ENCODE measurements around the gene RNF208. TPM values are rescaled to one million over a fixed set of nuclear protein-coding genes. Genes with fewer than 3 reads are reported as not detected.

Gene RNF208
- total and polyA plus RNA-seq, 9 of the 15 experiments (the other 6 are each of a cell fraction or from before 2014, with no cell fraction given), result 0.15 to 6.9 (median 0.50) TPM; not detected in 2

DNA sequence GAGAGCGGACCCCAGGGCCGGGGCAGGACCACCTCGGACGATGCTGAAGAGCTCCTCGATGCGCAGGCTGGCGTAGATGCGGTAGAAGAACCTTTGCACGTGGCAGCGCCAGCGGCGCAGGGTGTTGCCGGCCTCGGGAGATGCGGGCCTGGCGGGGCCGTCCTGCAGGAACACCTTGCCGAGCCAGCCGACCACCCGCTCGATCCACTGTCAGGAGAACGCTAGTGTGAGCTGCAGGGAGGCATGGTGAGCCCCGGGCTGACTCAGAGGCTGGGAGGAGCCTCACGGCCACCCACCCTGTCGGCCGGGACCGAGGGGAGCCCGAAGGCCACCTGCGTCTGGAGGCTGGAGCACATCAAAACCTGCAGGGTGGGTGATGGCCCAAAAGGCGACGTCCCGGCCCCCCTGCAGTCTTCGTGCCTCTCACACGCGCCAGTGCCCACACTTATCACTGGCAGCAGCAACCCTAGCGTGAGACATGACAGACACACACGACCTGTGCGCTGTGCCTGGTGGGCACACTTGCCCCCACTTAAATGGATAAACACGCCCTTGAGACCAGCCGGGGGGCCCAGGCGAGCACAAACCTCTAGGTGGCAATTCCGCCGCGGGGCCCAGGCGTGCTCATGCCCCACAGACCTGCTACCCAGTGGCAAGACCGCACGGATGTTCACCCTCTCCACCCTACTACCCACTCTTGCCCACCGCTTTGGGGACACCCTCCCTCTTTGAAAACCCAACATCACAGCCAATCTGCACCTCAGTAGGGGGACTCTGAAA lies 37.0 kb downstream of the RNF208 start:
- CTCF ChIA-PET (ENCODE audit: low intra/inter-chr PET ratio), result no interaction called here
- H3K4me3 ChIP-seq, result no peak overlapping the region
- no peak overlapping the region for H2AFZ ChIP-seq (ENCODE audit: low read depth, low read length)
- H3K4me1 ChIP-seq (replicated peaks in 1 of 2; ENCODE audit: control insufficient read depth in 2 of 2, insufficient read depth in 2 of 2, low read length in 2 of 2), result peaks cover 18 to 79% of the 10 kb centered on the region in 2 experiments
- peaks cover 72% of the 10 kb centered on the region; the same call in 2 of the 3 replicates for H3K36me3 ChIP-seq (ENCODE audit: control insufficient read depth, insufficient read depth, low read length)
- BruUV-seq (replicated peaks), result no TSS peak
- H3K9me3 ChIP-seq (replicated peaks; ENCODE audit: control insufficient read depth, insufficient read depth, low read depth, low read length), result no peaks in the 10 kb centered on the region
- H4K20me1 ChIP-seq (replicated peaks; ENCODE audit: control insufficient read depth, insufficient read depth, low read length), result peaks cover 8% of the 10 kb centered on the region
- H3K27me3 ChIP-seq (ENCODE audit: control insufficient read depth in 2 of 2, insufficient read depth in 2 of 2, low read length in 2 of 2), result no peaks in the 10 kb centered on the region
- FAIRE-seq (no peak), ATAC-seq (no peak), DNase-seq (ENCODE audit: extremely low read depth in 1 of 4, low spot score in 3 of 4) (no peak)
- 0 out of 2 replicates have a peak, but pooled peaks have one; percentile 15 for TF ChIP-seq RBFOX2 (IDR thresholded peaks at IDR 0.05; ENCODE audit: low read depth, low read length)
- no peak for TF ChIP-seq KLF13 (tag; IDR thresholded peaks at IDR 0.05; ENCODE audit: borderline replicate concordance, low read depth)
- no peaks in the 10 kb centered on the region for H3K9me1 ChIP-seq (ENCODE audit: control insufficient read depth, insufficient read depth, low read length)
- H3K27ac ChIP-seq (ENCODE audit: extremely low read depth, low read depth, low read length), result no peak overlapping the region
- 93% methylated on average over 39 of the region's 48 CpGs for WGBS (ENCODE audit: insufficient coverage, low coverage, missing lambda C conversion rate)
- H3K4me2 ChIP-seq (ENCODE audit: insufficient read depth, low read length), result no peak overlapping the region
- POLR2A ChIA-PET, result interaction anchor here (0.5 to 1.0 kb wide), 2 partner anchors 9 to 12 kb away, joined by 3 to 9 read pairs; no protein-coding TSS in a partner anchor
- intact Hi-C loops (cut with micrococcal nuclease) (no loop called here), in situ Hi-C loops (cut with MboI) (loop anchor here (5.0 kb wide), 1 partner anchor 42 kb away; the partner anchor contains the start of genes CYSRT1 and RNF224)
- peaks cover 36% of the 10 kb centered on the region for H3K79me2 ChIP-seq (ENCODE audit: control insufficient read depth, insufficient read depth, low read length)
- H3K9ac ChIP-seq (ENCODE audit: insufficient read depth in 1 of 2, low read depth in 2 of 2, low read length in 2 of 2), result peak overlapping the region in 1 of 2 experiments; percentile 41; a peak in 1 of 4 replicates

- Histone ChIP-seq H4K20me1 (replicated peaks; ENCODE audit: control insufficient read depth, insufficient read depth, low read length) (peaks cover 8% of the 10 kb centered on the region), H3K27me3 (ENCODE audit: control insufficient read depth in 2 of 2, insufficient read depth in 2 of 2, low read length in 2 of 2) (no peaks in the 10 kb centered on the region), H3K79me2 (ENCODE audit: control insufficient read depth, insufficient read depth, low read length) (peaks cover 26% of the 10 kb centered on the region), H3K4me1 (replicated peaks in 1 of 2; ENCODE audit: control insufficient read depth in 2 of 2, insufficient read depth in 2 of 2, low read length in 2 of 2) (peaks cover 11 to 79% of the 10 kb centered on the region in 2 experiments), H3K4me3 (no peak overlapping the region), H2AFZ (ENCODE audit: low read depth, low read length) (no peak overlapping the region), H3K9me1 (ENCODE audit: control insufficient read depth, insufficient read depth, low read length) (no peaks in the 10 kb centered on the region), H3K4me2 (ENCODE audit: insufficient read depth, low read length) (no peak overlapping the region), H3K27ac (ENCODE audit: extremely low read depth, low read depth, low read length) (no peak overlapping the region), H3K9me3 (replicated peaks; ENCODE audit: control insufficient read depth, insufficient read depth, low read depth, low read length) (no peaks in the 10 kb centered on the region), H3K36me3 (ENCODE audit: control insufficient read depth, insufficient read depth, low read length) (peaks cover 74% of the 10 kb centered on the region; the same call in 2 of the 3 replicates), H3K9ac (ENCODE audit: insufficient read depth in 1 of 2, low read depth in 2 of 2, low read length in 2 of 2) (no peak overlapping the region; a peak in 1 of 4 replicates)
- ChIA-PET POLR2A (interaction anchor here (0.5 to 1.1 kb wide), 3 partner anchors 10 to 15 kb away, joined by 3 to 9 read pairs (median 4); no protein-coding TSS in a partner anchor), CTCF (ENCODE audit: low intra/inter-chr PET ratio) (no interaction called here)
- no TSS peak for BruUV-seq (replicated peaks)
- DNase-seq (ENCODE audit: extremely low read depth in 1 of 4, low spot score in 3 of 4), result no peak
- in situ Hi-C loops (cut with MboI) (no loop called here), intact Hi-C loops (cut with micrococcal nuclease) (no loop called here)
- TF ChIP-seq SMARCA4 (IDR thresholded peaks at IDR 0.05), result no peak
- TF ChIP-seq POLR2G (IDR thresholded peaks at IDR 0.05; ENCODE audit: low read depth, low read length), result 0 out of 2 replicates have a peak, but pooled peaks have one; percentile 57
- TF ChIP-seq ZBTB7A (IDR thresholded peaks at IDR 0.05; ENCODE audit: borderline replicate concordance, control insufficient read depth, low read depth, low read length), result no peak
- no peak for TF ChIP-seq CREM (IDR thresholded peaks at IDR 0.05; ENCODE audit: low read depth)
- TF ChIP-seq, protein P1, sequence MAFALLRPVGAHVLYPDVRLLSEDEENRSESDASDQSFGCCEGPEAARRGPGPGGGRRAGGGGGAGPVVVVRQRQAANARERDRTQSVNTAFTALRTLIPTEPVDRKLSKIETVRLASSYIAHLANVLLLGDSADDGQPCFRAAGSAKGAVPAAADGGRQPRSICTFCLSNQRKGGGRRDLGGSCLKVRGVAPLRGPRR (CRISPR knock-in tag; IDR thresholded peaks at IDR 0.05), result no peak
- 0 out of 2 replicates have a peak, but pooled peaks have one; percentile 28 for TF ChIP-seq RBFOX2 (IDR thresholded peaks at IDR 0.05; ENCODE audit: low read depth, low read length)
- TF ChIP-seq TBL1XR1 (IDR thresholded peaks at IDR 0.05; ENCODE audit: low read length in 2 of 2), result no peak
- no peak for TF ChIP-seq ZNF12 (CRISPR knock-in tag; IDR thresholded peaks at IDR 0.05)
- WGBS (ENCODE audit: insufficient coverage, low coverage, missing lambda C conversion rate), result 91% methylated on average over 25 of the region's 27 CpGs
- FAIRE-seq, result no peak
- ATAC-seq, result no peak
These were observed 38.0 kb downstream of the RNF208 start for GRCh38 chr9:137183980-137184595.

All from K562 (cell line).